ENCODE data around the gene TBC1D24.
"Not testable (repeated sequence)": the region's sequence is repeated elsewhere in the genome, so short reads cannot be mapped to it uniquely, and the experiment has no call there.

DNA sequence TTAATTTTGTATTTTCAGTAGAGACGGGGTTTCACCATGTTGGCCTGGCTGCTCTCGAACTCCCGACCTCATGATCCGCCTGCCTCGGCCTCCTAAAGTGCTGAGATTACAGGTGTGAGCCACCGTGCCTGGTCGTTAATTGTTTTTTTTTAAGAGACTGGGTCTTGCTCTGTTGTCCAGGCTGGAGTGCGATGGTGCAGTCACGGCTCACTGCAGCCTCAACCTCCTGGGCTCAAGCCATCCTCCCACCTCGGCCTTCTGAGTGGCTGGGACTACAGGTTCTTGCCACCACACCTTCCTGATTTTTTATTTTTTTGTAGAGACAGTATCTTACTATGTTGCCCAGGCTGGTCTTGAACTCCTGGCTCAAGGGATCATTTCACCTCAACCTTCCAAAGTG is 5.1 kb downstream of the TBC1D24 start:
- TF ChIP-seq, protein P1, sequence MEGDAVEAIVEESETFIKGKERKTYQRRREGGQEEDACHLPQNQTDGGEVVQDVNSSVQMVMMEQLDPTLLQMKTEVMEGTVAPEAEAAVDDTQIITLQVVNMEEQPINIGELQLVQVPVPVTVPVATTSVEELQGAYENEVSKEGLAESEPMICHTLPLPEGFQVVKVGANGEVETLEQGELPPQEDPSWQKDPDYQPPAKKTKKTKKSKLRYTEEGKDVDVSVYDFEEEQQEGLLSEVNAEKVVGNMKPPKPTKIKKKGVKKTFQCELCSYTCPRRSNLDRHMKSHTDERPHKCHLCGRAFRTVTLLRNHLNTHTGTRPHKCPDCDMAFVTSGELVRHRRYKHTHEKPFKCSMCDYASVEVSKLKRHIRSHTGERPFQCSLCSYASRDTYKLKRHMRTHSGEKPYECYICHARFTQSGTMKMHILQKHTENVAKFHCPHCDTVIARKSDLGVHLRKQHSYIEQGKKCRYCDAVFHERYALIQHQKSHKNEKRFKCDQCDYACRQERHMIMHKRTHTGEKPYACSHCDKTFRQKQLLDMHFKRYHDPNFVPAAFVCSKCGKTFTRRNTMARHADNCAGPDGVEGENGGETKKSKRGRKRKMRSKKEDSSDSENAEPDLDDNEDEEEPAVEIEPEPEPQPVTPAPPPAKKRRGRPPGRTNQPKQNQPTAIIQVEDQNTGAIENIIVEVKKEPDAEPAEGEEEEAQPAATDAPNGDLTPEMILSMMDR (IDR thresholded peaks at IDR 0.05 in 2 of 3, conservative IDR thresholded peaks at IDR 0.05 in 1 of 3; ENCODE audit: borderline replicate concordance in 1 of 3, insufficient read depth in 1 of 3, low read depth in 2 of 3, low read length in 2 of 3): not testable (repeated sequence)
- not testable (repeated sequence) for TF ChIP-seq POLR2AphosphoS5 (IDR thresholded peaks at IDR 0.05; ENCODE audit: low read depth, low read length); CEBPB (IDR thresholded peaks at IDR 0.05; ENCODE audit: low read depth); EZH2 (IDR thresholded peaks at IDR 0.05); POLR2A (IDR thresholded peaks at IDR 0.05; ENCODE audit: borderline replicate concordance, extremely low read depth, insufficient read depth, insufficient read length); RAD21 (IDR thresholded peaks at IDR 0.05; ENCODE audit: low read depth)
- TF ChIP-seq, protein P2, sequence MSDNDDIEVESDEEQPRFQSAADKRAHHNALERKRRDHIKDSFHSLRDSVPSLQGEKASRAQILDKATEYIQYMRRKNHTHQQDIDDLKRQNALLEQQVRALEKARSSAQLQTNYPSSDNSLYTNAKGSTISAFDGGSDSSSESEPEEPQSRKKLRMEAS (IDR thresholded peaks at IDR 0.05): not testable (repeated sequence)
